Adrenal gland (tissue), 12 donors: Measurements from ENCODE around the gene HMG20B. TPM values are rescaled to one million over a fixed set of nuclear protein-coding genes. Genes with fewer than 3 reads are reported as not detected.

ENCODE experiments used
- DNase-seq, 7 donors: peaks; one replicate each; pipeline ENCODE4 v3.0.0-alpha.2; 2019 to 2020
- H3K27ac ChIP-seq, 5 donors: fragments of 200-600 bp; sonication (generic) in 4 of 5; 1 replicate in 3 of 5; 2 replicates in 2 of 5; pipeline versions ENCODE4 v1.5.1 to v1.8.0; 2016 to 2020; ENCODE audit warnings: mild to moderate bottlenecking in 1 of 5
- H3K27me3 ChIP-seq: fragments of 200-600 bp; 2 replicates; pipeline ENCODE4 v1.8.0; 2021
- H3K36me3 ChIP-seq, 2 donors: fragments of 200-600 bp; replicated peaks in 1 of 2; 1 replicate in 1 of 2; 2 replicates in 1 of 2; pipeline versions ENCODE4 v1.5.1 to v1.8.0; 2018 to 2022
- H3K4me1 ChIP-seq, 2 donors: fragments of 200-600 bp; replicated peaks in 1 of 2; 1 replicate in 1 of 2; 2 replicates in 1 of 2; pipeline versions ENCODE4 v1.5.1 to v1.8.0; 2018 to 2021
- H3K4me3 ChIP-seq, 4 donors: fragments of 200-600 bp; sonication (generic) in 3 of 4; one replicate each; pipeline ENCODE4 v1.5.1; 2016 to 2018
- H3K9me3 ChIP-seq, 3 donors: fragments of 200-600 bp; sonication (generic) in 1 of 3; replicated peaks in 1 of 3; 1 replicate in 2 of 3; 2 replicates in 1 of 3; pipeline versions ENCODE4 v1.5.1 to v1.8.0; 2016 to 2021
- POLR2A ChIP-seq, 2 donors: fragments of 450-650 bp; IDR thresholded peaks; one replicate each; pipeline ENCODE4 v1.6.1; 2017; ENCODE audit warnings: antibody characterized with exemption in 2 of 2, mild to moderate bottlenecking in 2 of 2, moderate library complexity in 1 of 2
- WGBS, 4 donors: extraction: QIAGEN DNeasy Blood & Tissue Kit in 2 of 4; methylation state at CpG; one replicate each; pipeline versions ENCODE4 v1.1.5 to v1.1.7; 2013 to 2017; 5-methylcytosine and 5-hydroxymethylcytosine counted together
- intact Hi-C, 2 donors: fragments of 100-400 bp; cut with DNase I; formaldehyde crosslinking; loops; one replicate each; pipeline versions ENCODE4 v1.14.1 to v1.15.0; 2022 to 2023
- polyA plus RNA-seq, 3 donors: library from polyadenylated mRNA; stranded (reverse); fragments of 200-250 nt in 2 of 3; fragments of 350-450 nt in 1 of 3; fragmentation: Illumina TruSeq in 1 of 3; extraction: RNeasy Lipid Tissue Mini Kit (QIAGEN cat#74804) in 1 of 3; gene quantifications; one replicate each; pipeline ENCODE4 v1.2.3, GENCODE V29; 2013 to 2014
- total RNA-seq, 9 donors: library from RNA; depleted of rRNA in 4 of 9; stranded (reverse); fragments of >200 nt in 4 of 9; fragments of 120-200 nt in 1 of 9; fragmentation: NEBNext Ultra II Directional in 1 of 9; extraction: Animal tissue kit (Norgen Biotek cat#: 25700) in 1 of 9; gene quantifications; one replicate each; pipeline versions ENCODE4 v1.1.0 to v1.2.4, GENCODE V29; 2013 to 2023
- TF ChIP-seq, protein P1 (sequence below), 6 experiments: fragments of 450-650 bp in 4 of 6; fragments of 200-600 bp in 2 of 6; sonication (generic) in 1 of 6; IDR thresholded peaks; 1 replicate in 5 of 6; 2 replicates in 1 of 6; pipeline versions ENCODE4 v1.5.1 to v1.8.0; 2016 to 2021; ENCODE audit warnings: antibody characterized with exemption in 6 of 6, mild to moderate bottlenecking in 2 of 6, moderate library complexity in 1 of 6
- donor health status: healthy with polysubstance abuse.
- donor health status: Bipolar disorder and iron deficiency.
- donor health status: DM: yes; HTN: yes; CAD: no.
- donor health status: DM: no; HTN: no; CAD: no.
- donor health status: DM: no; HTN: no; CAD: no.
- donor health status: DM: yes; HTN: yes; CAD: no.

Gene HMG20B
- total and polyA plus RNA-seq, 12 donors, result 18.1 to 178 (median 102) TPM

DNA sequence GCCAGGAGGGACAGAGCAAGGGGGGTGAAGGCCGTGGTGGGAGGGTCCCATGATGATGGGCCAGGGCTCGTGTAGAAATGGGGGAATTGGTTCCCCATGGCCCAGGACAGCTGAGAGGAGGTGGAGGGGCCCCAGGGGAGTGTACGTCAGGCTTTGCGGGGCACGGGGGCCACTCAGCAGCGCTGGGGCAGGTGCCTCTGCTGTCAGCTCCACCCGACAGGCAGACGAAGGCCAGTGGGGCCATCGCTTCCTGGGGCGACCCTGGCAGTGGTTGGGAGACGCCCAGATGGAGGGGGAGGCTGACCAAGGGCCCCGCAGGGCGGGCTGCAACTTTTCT, 35.7 kb upstream of the HMG20B start:
- 23 to 51% (median 37%) methylated on average over 10 to 13 of the region's 13 CpGs for WGBS, 4 donors
- H3K9me3 ChIP-seq, result no peaks in the 10 kb centered on the region

DNA sequence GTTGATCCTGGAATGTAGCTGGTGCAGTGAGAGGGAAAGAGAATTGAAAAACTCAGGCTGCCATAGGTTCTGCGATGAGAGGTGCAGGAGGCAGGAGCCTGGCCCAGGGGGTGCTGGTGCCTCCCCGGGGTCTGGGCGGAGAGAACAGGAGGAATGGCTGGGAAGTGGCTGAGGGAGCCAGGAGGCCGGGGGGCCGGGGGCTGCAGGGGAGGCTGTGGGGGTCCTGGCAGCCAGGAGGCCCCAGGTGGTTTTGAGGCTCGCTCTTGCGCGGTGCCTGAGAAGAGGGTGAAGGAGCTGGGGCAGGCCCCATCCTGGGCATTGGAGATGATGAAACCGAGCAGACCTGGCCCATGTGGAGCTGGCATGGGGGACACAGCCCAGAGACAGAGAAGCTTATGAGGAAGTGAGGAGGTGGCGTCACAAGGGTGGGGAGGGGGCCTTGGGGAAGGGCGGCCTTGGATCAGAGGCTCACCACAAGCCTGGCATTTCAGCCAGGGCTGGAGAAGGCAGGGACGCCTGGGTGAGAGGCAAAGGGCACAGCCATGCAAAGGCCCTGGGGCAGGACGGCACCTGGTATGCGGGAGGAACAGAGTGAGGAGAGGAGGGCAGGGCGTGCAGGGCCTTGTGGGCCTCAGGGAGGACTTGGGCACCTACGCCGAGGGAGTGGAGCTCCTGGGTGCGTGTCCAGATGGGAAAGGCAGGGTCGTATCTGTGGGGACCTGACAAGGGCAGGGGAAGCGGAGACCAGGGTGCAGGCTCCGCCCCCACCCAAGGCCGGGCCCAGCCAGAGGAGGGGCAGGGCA, 35.1 kb upstream of the HMG20B start:
- intact Hi-C loops, result no loop called here
- no peaks in the 10 kb centered on the region for H3K9me3 ChIP-seq
- peaks cover 18 to 33% of the 10 kb centered on the region in 2 donors for H3K4me1 ChIP-seq
- DNase-seq, result peak in 1 of 7 donors; percentile 45
- H3K27ac ChIP-seq, result peak overlapping the region; percentile 69 to 86 (median 79)
- H3K27me3 ChIP-seq, result no peaks in the 10 kb centered on the region
- no peak overlapping the region for H3K4me3 ChIP-seq
- TF ChIP-seq POLR2A (IDR thresholded peaks at IDR 0.05), result no peak
- TF ChIP-seq, protein P1, sequence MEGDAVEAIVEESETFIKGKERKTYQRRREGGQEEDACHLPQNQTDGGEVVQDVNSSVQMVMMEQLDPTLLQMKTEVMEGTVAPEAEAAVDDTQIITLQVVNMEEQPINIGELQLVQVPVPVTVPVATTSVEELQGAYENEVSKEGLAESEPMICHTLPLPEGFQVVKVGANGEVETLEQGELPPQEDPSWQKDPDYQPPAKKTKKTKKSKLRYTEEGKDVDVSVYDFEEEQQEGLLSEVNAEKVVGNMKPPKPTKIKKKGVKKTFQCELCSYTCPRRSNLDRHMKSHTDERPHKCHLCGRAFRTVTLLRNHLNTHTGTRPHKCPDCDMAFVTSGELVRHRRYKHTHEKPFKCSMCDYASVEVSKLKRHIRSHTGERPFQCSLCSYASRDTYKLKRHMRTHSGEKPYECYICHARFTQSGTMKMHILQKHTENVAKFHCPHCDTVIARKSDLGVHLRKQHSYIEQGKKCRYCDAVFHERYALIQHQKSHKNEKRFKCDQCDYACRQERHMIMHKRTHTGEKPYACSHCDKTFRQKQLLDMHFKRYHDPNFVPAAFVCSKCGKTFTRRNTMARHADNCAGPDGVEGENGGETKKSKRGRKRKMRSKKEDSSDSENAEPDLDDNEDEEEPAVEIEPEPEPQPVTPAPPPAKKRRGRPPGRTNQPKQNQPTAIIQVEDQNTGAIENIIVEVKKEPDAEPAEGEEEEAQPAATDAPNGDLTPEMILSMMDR (IDR thresholded peaks at IDR 0.05), result no peak
- peaks cover 0 to 33% of the 10 kb centered on the region in 2 donors for H3K36me3 ChIP-seq
- 63 to 69% (median 67%) methylated on average over 21 to 22 of the region's 22 CpGs for WGBS, 4 donors

More for the DNA sequence above, 35.7 kb upstream of the HMG20B start:
- peak overlapping the region; percentile 69 to 86 (median 79) for H3K27ac ChIP-seq
- TF ChIP-seq, protein P1 (IDR thresholded peaks at IDR 0.05), result no peak
- no peak for TF ChIP-seq POLR2A (IDR thresholded peaks at IDR 0.05)
- H3K36me3 ChIP-seq, result peaks cover 0 to 39% of the 10 kb centered on the region in 2 donors
- DNase-seq, result peak in 4 of 7 donors; percentile 50 to 62 (median 56)
- H3K4me1 ChIP-seq, result peaks cover 18 to 33% of the 10 kb centered on the region in 2 donors
- intact Hi-C loops, result no loop called here
- H3K27me3 ChIP-seq, result no peaks in the 10 kb centered on the region
- no peak overlapping the region for H3K4me3 ChIP-seq

DNA sequence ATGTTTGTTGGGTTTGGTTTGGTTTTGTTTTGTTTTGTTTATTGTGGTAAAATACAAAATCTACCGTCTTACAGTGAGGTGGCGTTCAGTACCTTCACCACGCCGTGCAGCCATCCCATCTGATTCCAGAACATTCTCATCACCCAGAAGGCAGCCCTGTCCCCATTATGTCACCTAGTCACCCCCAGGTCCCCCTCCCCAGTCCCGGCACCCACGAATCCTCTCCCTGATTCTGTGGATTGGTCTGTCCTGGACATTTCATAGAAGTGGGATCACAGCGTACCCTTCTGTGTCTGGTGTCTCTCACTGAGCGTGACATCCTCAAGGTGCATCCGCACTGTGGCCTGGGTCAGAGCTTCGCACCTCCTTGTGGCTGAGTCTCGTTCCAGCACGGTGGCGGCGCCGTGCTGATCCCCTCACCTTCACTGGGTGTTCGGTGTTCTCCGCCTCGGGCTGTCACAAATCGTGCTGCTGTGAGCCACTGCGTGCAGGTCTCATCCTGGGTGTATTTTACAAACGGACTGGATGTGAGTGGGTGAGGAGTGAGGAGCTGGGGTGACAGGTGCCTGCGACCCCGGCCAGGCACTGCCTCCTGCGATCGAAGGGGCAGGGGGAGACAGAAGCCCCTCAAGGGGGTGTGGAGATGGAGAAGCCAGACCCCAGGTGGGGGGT, 34.4 kb upstream of the HMG20B start:
- 78 to 86% (median 82%) methylated on average over 14 to 25 of the region's 25 CpGs for WGBS, 4 donors
- Histone ChIP-seq H3K9me3 (no peaks in the 10 kb centered on the region), H3K4me3 (no peak overlapping the region), H3K36me3 (peaks cover 0 to 26% of the 10 kb centered on the region in 2 donors), H3K27me3 (no peaks in the 10 kb centered on the region), H3K27ac (peak overlapping the region in 3 of 5 donors; percentile 75 to 86 (median 82)), H3K4me1 (peaks cover 18 to 33% of the 10 kb centered on the region in 2 donors)
- intact Hi-C loops, result no loop called here
- TF ChIP-seq, protein P1 (IDR thresholded peaks at IDR 0.05), result no peak
- TF ChIP-seq POLR2A (IDR thresholded peaks at IDR 0.05), result no peak
- peak in 1 of 7 donors; percentile 13 for DNase-seq

DNA sequence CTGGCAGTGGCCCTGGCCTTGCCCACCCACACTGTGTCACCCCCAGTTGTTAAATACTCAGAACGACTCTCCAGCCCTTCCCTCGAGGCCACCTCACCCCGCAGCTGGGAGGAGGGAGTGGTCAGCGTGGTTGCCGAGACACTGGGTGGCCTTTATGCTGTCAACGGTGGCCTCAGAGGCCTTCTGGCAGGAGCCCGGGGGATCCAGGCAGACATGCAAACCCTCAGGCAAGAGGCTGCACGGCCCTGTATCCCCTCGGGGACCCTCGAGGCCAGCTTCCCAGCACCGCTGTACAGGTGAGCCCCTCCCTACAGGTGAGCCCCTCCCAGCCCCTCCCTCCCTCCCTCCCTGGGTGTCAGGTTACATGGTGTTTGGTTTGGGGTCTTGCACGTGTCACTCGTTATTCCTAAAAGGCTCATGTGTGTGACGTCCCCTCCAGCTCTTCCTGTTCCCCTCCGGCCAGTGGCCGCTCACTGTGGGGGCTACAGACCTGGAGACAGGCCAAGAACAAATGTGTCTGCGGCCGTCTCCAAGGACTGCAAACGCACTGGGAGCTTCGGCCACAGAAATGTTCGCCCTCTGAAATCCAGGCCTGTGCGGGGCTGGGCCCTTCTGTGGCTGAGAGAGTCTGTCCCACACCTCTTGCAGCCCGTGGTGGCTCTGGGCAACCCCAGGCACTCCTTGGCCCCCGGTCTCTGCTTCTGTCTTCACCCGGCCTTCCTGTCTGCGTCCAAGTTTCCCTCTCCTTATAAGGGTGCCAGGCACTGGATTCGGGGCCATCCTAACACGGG, 33.6 kb upstream of the HMG20B start, which contains the start of gene TEKTIP1:
TSS of gene TEKTIP1 (plus strand) at position 210 of the 791 bp plus-strand sequence. CDS start at position 214, 4 bp downstream.
- intact Hi-C loops, result no loop called here
- TF ChIP-seq POLR2A (IDR thresholded peaks at IDR 0.05), result no peak
- TF ChIP-seq, protein P1 (IDR thresholded peaks at IDR 0.05), result no peak
- Histone ChIP-seq H3K4me3 (no peak within 1 kb of the TSS), H3K27me3 (no peaks in the 10 kb centered on the region), H3K9me3 (no peaks in the 10 kb centered on the region), H3K36me3 (peaks cover 0 to 18% of the 10 kb centered on the region in 2 donors), H3K4me1 (peaks cover 18 to 33% of the 10 kb centered on the region in 2 donors), H3K27ac (peak within 1 kb of the TSS in 3 of 5 donors; percentile 75 to 86 (median 82))
- 52 to 67% (median 56%) methylated on average over 17 to 28 of the region's 28 CpGs for whole genome bisulfite sequencing, 4 donors
- peak in 5 of 7 donors; percentile 42 to 75 (median 64) for DNase-seq
